DOHH2 (cell line): ENCODE measurements around the gene PCK2.
A peak's percentile ranks its signal among the peaks of the same experiment; 100 is the strongest.

Experiments used
- H3F3A ChIP-seq: fragments of 200-600 bp; sonication (generic), shearing (Covaris generic); 2 replicates; pipeline ENCODE4 v1.6.0; 2016; ENCODE audit warnings: antibody characterized with exemption, mild to moderate bottlenecking; ENCODE audit not compliant: control insufficient read depth, insufficient read depth
- H3K27ac ChIP-seq: fragments of 200-600 bp; sonication (generic); 2 replicates; pipeline ENCODE4 v1.5.1; 2014; ENCODE audit warnings: low read depth, mild to moderate bottlenecking, low read length, moderate library complexity
- H3K27me3 ChIP-seq: fragments of 200-600 bp; sonication (generic); 2 replicates; pipeline ENCODE4 v1.6.1; 2014; ENCODE audit warnings: mild to moderate bottlenecking, low read length, mixed read lengths; ENCODE audit not compliant: control insufficient read depth
- H3K36me3 ChIP-seq: fragments of 200-600 bp; sonication (generic); 2 replicates; pipeline ENCODE4 v1.6.1; 2014; ENCODE audit warnings: mild to moderate bottlenecking, low read length, moderate library complexity, mixed read lengths; ENCODE audit not compliant: control insufficient read depth
- H3K4me1 ChIP-seq: fragments of 200-600 bp; sonication (generic); 2 replicates; pipeline ENCODE4 v1.6.1; 2014; ENCODE audit warnings: mild to moderate bottlenecking, low read length, mixed read lengths; ENCODE audit not compliant: control insufficient read depth
- H3K4me2 ChIP-seq: fragments of 200-600 bp; sonication (generic); 2 replicates; pipeline ENCODE4 v1.6.0; 2014; ENCODE audit warnings: mild to moderate bottlenecking, low read length, moderate library complexity
- H3K4me3 ChIP-seq: fragments of 200-600 bp; sonication (generic); 2 replicates; pipeline ENCODE4 v1.5.1; 2014; ENCODE audit warnings: mild to moderate bottlenecking, low read length, mixed read lengths
- H3K79me2 ChIP-seq: fragments of 200-600 bp; sonication (generic); 2 replicates; pipeline ENCODE4 v1.6.1; 2014; ENCODE audit warnings: mild to moderate bottlenecking, low read length, mixed read lengths; ENCODE audit not compliant: control insufficient read depth
- H3K9me2 ChIP-seq: fragments of 200-600 bp; sonication (generic); replicated peaks from 2 replicates; pipeline ENCODE4 v1.6.1; 2014; ENCODE audit warnings: mild to moderate bottlenecking, low read length, mixed read lengths; ENCODE audit not compliant: control insufficient read depth
- H3K9me3 ChIP-seq: fragments of 200-600 bp; sonication (generic); 2 replicates; pipeline ENCODE4 v1.6.1; 2014; ENCODE audit warnings: antibody characterized with exemption, low read length, mixed read lengths; ENCODE audit not compliant: control insufficient read depth, insufficient read depth
- H4K20me1 ChIP-seq: fragments of 200-600 bp; sonication (generic); 2 replicates; pipeline ENCODE4 v1.6.0; 2014; ENCODE audit warnings: low read depth, mild to moderate bottlenecking, antibody characterized with exemption, low read length, moderate library complexity; ENCODE audit not compliant: control insufficient read depth, insufficient read depth
- CTCF ChIP-seq: fragments of 200-600 bp; sonication (generic); IDR thresholded peaks from one replicate; pipeline ENCODE4 v1.5.1; 2014; ENCODE audit warnings: antibody characterized with exemption, mild to moderate bottlenecking, low read depth, low read length; ENCODE audit not compliant: poor library complexity, severe bottlenecking
- EZH2phosphoT487 ChIP-seq: fragments of 200-600 bp; sonication (generic); IDR thresholded peaks from 2 replicates; pipeline ENCODE4 v1.6.1; 2017; ENCODE audit warnings: borderline replicate concordance, mild to moderate bottlenecking, antibody characterized with exemption, low read length, moderate library complexity, mixed read lengths

The PCK2 gene

GRCh38 chr14:24135834-24136683 is 41.9 kb downstream of the PCK2 start, which contains the start of gene PSME1:
Gene PSME1, plus strand, starts transcription at chr14:24136194. Its CDS starts 69 bp downstream, at chr14:24136263.
- TF ChIP-seq CTCF (no peak), EZH2phosphoT487 (no peak)
- H3K9me2 ChIP-seq = no peaks in the 10 kb centered on the region
- H3K4me2 ChIP-seq = peak within 1 kb of the TSS; percentile 95
- peaks cover 36% of the 10 kb centered on the region for H3K36me3 ChIP-seq
- peak within 1 kb of the TSS; percentile 88 for H3K4me3 ChIP-seq
- H3F3A ChIP-seq = peaks cover 5% of the 10 kb centered on the region; the same call in 1 of the 2 replicates
- H3K9me3 ChIP-seq = no peaks in the 10 kb centered on the region
- H3K27ac ChIP-seq = peak within 1 kb of the TSS; percentile 23; the same call in 1 of the 2 replicates
- peaks cover 37% of the 10 kb centered on the region for H3K79me2 ChIP-seq
- peaks cover 28% of the 10 kb centered on the region for H3K4me1 ChIP-seq
- no peaks in the 10 kb centered on the region for H4K20me1 ChIP-seq
- no peaks in the 10 kb centered on the region for H3K27me3 ChIP-seq

GRCh38 chr14:24136684-24137528 is 42.8 kb downstream of the PCK2 start:
- H3K9me2 ChIP-seq = no peaks in the 10 kb centered on the region
- TF ChIP-seq CTCF (no peak), EZH2phosphoT487 (no peak)
- H3K4me2 ChIP-seq = peak overlapping the region; percentile 95
- H3K27ac ChIP-seq = no peak overlapping the region
- peaks cover 29% of the 10 kb centered on the region for H3K4me1 ChIP-seq
- H3K27me3 ChIP-seq = no peaks in the 10 kb centered on the region
- H4K20me1 ChIP-seq = no peaks in the 10 kb centered on the region
- H3K36me3 ChIP-seq = peaks cover 38% of the 10 kb centered on the region
- peak overlapping the region; percentile 88 for H3K4me3 ChIP-seq
- no peaks in the 10 kb centered on the region for H3K9me3 ChIP-seq
- H3K79me2 ChIP-seq = peaks cover 38% of the 10 kb centered on the region
- H3F3A ChIP-seq = peaks cover 5% of the 10 kb centered on the region; the same call in 1 of the 2 replicates

GRCh38 chr14:24137529-24138395 is 43.7 kb downstream of the PCK2 start:
- Histone ChIP-seq H3K36me3 (peaks cover 43% of the 10 kb centered on the region), H3F3A (peaks cover 5% of the 10 kb centered on the region; the same call in 1 of the 2 replicates), H3K27me3 (no peaks in the 10 kb centered on the region), H3K9me3 (no peaks in the 10 kb centered on the region), H3K9me2 (no peaks in the 10 kb centered on the region), H3K79me2 (peaks cover 38% of the 10 kb centered on the region), H3K4me3 (no peak overlapping the region), H3K4me2 (peak overlapping the region; percentile 95), H3K4me1 (peaks cover 34% of the 10 kb centered on the region), H3K27ac (no peak overlapping the region), H4K20me1 (no peaks in the 10 kb centered on the region)
- no peak for TF ChIP-seq EZH2phosphoT487
- no peak for TF ChIP-seq CTCF
